GM19328 (cell line): Measurements from ENCODE around the gene KIAA1217.
"Not testable (repeated sequence)": the region's sequence is repeated elsewhere in the genome, so short reads cannot be mapped to it uniquely, and the experiment has no call there.

Experiments used
- ATAC-seq: cut with Tn5 transposase; IDR thresholded peaks from one replicate; pipeline ENCODE4 v1.9.1; 2021; ENCODE audit warnings: mild to moderate bottlenecking, moderate library complexity; ENCODE audit not compliant: unreplicated experiment

Gene KIAA1217

DNA sequence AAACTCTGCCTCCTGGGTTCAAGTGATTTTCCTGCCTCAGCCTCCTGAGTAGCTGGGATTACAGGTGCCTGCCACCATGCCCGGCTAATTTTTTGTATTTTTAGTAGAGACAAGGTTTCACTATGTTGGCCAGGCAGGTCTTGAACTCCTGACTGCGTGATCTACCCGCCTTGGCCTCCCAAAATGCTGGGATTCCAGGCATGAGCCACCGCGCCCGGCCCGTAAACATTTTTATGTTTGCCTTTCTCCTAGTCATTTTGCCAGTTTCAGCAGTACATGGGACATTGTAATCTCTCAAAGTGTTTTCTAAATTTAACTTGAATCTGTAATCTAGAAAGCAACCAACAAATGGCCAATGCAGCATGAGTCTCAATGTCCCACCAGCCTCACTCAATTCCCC, 128.8 kb downstream of the KIAA1217 start:
- ATAC-seq, result not testable (repeated sequence)

DNA sequence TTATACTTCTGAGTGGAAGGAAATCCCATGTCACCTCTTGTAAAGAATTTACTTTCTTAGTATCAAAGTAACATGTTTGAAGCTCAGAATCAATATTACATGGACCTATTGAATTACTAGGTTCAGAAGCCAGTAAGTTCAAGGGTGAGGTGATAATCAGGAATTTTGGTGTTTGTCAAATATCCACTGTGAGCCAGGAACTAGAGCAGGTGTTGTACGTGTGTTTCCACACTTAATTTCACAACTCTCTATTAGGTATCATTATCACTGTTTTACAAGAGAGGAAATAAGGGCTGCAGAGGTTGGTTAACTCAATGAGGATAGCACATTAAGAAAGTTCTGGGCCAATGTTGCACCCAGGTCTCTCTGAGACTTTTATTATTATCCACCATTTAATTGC, 130.4 kb downstream of the KIAA1217 start:
- no peak for ATAC-seq

DNA sequence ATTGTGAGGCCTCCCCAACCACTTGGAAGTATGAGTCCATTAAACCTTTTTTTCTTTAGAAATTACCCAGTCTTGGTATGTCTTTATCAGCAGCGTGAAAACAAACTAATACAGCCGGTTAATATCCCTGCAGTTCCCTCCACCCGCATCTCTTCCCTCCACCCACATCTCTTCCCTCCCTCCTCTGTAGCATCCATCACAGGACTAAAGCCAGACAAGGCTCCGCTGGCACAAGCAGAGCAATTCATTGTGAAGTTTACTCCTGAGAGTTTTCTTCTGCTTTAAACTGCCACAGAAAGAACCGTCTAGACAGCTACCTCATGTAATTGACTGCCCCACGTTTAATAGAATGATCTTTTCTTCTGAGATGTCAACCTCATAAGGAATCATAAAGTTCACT, 131.5 kb downstream of the KIAA1217 start:
- ATAC-seq, result no peak

DNA sequence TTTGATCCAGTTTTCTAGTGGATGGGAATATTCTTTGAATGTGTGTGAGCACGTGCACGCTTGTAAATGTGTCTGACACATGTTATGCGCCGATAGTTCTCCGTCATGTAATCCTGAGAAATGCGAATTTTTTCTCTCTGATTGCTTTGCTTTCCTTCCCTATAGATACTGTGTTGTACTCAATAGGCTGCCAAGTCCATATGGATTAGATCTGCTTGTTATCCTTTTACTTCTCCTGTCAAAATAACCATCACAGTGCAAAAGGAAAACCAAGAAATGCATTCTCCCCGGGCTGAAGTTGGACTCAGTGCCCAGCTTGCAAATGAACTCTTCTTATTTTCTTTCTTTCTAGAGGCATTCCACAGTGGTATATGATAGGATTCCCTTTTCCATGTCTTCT, 131.9 kb downstream of the KIAA1217 start:
- no peak for ATAC-seq

DNA sequence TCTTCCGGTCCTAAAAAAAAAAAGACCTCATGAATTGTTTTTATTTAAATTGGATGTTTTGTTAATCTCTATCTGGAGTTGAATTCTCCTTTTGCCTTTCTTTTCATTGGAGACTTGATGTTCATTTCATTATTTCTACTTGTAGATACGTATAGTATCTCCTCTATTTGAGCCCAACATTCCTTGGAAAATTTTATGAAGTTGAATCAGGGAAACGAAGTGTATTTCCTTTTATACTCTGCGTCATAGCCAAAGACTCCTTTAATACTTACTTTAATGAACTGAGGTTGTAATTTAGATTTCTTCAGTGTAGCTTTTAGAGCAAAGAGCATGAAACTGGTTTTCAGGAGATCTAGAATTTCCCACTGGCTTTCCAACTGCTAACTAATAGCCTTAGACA, 132.4 kb downstream of the KIAA1217 start:
- no peak for ATAC-seq

DNA sequence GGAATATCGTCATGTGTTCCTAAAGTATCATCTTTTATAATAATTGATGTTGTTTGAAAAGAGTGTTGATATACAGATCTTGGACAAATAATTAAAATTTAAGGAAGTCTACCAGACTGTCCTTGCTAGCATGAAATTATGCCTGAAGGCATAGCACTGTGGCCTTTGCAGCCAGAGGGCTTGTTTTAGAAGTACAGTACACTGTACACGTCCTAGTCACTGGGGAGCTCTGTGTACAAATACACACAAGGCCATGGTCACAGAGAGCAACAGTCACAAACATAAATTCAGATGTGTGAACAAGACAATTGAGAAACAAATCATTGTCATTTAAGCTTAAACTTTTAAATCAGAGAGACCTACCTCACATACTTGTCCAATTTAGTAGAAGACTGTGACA, 133.0 kb downstream of the KIAA1217 start:
- ATAC-seq, result no peak

DNA sequence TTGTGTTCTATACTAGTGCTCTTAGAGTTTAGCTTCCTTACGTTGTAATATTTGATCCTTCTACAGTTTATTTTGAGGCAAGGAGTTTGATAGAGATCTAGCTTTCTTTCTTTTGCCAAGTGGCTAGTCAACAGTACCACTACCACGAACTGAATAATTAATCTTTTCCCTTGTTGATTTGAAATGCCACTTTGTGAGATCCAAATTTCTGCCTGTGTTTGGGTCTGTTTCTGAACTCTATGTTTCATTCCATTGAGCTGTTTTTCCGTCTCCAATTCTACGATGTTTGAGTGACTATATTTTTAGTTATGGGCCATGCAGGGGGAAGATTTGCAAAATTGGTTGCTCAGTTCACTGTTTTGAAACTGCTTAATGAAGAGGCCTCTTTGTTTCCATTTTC, 134.7 kb downstream of the KIAA1217 start:
- ATAC-seq, result no peak

DNA sequence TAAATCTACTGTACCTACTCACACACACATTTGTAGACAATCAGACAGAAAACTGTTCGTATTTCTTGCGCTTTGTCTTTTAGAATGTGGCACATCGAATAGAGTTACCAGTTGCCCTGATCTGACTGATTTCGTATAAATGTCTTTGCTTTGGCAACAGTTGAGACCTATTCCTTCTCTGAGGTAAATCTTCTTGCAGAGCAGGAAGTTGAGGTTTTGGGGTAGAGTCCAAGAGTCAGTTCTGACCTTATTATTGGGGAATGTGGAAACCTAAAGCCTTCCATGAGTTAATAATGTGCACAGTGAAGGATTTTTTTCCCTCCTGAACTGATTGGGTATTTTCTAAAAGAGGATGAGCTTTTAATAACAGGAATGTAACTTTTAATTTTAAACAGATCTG, 135.3 kb downstream of the KIAA1217 start:
- ATAC-seq, result no peak

DNA sequence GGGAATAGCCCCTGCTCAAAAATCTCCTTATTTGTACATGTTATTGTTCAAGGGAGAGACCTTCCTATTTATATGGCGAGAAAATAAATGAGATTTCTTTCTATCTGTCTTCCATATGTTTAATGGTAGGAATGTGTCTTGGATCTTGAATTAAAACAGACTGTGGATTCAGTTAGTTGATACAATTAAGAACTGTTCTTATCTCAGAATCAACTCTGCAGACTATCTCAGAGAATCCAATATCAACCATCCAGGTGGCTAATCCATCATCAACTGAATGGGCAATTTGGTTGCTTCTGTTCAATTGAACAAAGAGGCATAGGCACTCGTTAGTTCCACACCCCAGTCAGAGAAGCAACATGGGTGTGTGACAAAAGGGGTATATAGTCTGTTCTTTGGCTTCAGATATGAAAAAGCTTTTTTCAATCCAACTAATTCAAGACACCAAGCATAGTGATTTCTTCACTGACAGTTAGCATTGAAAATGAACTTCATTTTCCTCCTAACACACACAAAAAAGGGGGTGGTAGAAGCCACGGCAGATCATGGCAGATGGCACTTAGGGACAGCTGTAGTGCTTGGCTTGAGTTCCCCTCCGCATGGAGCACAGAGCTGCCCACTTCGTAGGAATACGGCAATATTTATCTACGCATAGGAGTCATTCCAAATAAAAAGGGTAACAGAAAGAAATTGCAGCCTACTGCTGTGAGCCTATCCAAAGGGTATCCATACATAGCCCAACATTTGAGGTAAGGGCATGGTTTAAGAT, 135.9 kb downstream of the KIAA1217 start:
- ATAC-seq, result no peak

DNA sequence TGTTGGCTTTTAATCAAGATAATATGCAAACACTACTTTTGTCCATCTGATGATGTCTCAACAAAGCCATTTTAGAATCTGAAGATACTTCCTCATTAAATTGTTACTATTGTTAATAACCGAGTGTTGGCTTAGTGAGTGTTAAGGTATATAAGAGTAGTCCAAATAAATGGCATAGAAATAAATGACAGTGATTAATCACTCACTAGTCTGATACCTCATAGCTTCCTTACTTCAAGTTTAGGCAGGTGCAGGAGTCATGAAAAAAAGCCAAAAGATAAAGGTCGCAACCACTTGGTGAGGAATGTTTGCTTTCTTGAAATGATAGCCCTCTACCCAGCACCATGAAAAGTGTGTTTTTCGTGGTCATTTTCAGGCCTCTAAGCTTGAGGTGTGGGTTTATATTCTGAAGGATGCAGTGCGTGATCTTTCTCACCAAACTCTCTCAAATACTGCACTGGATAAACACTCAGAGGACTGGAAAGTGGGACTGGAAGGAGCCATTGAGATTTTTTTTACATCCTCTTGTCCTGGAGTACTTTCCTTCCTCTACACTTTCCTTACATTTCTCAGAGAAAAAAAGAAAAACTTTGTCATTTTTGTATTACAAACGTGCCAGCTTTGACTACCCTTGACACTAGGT, 138.1 kb downstream of the KIAA1217 start:
- ATAC-seq, result no peak

DNA sequence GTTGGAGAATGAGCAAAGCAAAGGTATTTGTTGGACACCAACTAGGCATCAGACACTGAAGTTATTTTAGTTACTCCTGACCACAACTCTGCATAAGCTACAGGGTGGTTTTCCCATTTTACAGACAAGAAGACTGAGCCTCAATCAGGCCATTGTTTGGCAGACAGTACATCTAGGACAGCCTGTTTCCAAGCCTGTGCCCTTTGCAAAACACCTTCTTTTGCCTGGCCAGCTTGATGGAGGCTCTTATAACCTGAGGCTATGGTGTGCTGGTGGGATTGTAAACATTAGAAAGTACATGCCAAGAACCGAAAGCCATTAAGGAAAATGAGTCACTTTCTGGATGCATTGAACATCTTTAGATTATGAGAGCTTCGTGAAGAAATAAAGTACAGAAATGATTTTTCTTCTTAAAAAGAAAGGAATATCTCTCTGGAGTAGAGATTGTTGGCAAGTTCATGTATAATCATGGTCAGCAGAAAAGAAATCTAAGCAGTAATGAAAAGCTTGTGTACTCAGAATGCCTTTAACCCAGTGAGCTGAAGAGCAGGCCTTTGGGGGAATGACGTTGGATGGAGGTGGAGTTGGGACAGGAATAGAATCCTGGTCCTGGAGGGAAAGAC, 140.6 kb downstream of the KIAA1217 start:
- ATAC-seq, result no peak

DNA sequence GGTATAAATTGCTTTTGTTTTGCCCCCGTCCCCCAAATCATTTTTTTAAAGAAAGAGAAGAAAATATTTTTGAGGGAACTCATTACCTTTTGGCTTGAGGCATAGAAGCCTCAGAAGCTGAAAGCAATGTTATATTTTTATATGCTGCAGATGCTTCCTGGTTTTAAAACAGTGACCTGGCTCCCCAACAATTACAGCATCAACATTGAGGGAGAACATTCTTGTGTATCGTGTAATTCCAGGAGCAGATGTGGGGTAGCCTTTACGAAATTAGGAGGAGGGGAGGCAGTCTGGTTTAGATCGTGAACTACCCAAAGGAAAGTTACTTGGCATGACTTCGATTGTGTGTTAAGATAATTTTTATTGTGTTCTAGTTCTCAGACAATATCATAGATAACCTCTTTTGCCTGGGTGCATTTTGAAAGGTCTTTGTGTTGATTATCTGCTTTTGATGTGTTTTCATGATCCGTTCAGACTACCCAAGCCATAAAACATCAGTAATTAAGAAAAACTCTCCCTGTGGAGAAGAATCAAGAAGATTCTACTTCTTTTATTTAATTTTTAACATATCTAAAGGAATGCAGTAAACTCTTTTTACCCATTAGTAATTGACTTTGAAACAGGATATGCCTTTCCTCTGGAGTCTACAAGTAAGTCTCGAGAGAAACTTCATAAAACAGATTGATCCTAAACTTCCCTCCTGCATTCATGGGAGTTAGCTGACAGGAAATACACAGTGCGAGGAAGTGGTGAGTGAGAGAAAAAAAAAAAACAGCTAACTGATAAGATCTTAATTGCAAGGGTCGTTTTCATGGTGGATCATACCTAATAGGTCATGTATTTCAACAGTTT, 141.4 kb downstream of the KIAA1217 start:
- no peak for ATAC-seq

DNA sequence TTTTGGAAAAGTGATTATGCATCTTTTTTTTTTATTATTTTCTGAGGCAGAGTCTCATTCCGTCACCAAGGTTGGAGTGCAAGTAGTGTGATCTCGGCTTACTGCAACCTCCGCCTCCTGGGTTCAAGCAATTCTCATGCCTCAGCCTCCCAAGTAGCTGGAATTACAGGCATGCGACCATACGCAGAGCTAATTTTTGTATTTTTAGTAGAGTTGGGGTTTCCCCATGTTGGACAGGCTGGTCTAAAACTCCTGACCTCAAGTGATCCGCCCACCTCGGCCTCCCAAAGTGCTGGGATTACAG, 141.9 kb downstream of the KIAA1217 start:
- ATAC-seq, result not testable (repeated sequence)

DNA sequence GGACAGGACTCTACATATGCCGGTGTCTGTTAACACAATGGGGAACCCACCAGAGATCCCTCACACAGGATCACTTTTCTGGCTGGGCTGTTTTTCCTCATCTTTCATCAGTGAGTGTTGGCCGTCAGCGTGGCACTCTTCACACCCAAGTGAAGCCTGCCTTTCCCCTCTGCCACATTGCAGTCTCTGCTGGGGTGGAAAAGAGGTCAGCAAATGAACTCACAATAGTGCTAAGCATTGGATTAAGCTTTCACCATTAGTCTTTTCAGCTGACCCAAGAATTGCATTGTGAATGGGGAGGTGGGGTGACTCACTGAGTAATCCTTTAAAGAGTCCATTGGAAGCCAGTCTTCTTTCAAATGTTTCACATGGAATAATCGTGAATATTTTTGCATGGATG, 143.0 kb downstream of the KIAA1217 start:
- ATAC-seq, result no peak

DNA sequence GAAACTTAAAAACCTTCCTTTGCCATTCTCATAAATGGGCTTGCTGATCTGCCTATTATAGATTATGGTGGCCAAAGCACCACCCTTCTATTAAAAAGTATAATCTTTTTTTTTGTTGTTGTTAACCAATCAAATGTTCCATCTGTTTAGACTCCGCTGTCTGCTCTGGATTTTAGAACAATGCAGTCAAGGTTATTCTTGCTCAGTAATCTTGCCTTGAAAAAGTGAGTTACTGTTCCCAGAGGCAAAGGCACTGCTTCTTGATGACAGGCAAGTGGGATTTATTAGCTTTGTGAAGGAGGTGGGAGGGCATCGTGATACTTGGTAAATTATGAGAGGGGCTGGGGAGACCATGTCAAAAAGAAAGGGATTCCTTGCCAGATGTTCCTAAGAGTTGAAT, 143.5 kb downstream of the KIAA1217 start:
- no peak for ATAC-seq

DNA sequence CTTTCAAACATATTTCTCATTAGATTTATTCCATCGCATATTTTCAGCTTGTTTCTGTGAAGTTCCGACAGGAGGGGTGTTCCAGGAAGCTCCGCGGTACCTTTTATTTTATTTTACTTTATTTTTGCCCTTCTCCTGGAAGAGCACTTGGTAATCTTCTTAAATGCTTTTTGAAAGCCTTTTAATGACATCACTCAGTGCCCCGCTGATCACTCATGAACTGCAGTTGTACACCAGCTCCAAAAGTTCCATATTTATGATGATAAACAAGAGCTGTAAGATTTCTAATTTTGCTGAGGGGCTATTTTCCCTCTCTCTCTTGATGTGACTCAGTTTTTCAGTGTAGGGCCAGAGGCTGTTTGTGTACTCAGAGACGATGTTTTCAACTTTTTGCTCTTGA, 144.4 kb downstream of the KIAA1217 start:
- no peak for ATAC-seq

DNA sequence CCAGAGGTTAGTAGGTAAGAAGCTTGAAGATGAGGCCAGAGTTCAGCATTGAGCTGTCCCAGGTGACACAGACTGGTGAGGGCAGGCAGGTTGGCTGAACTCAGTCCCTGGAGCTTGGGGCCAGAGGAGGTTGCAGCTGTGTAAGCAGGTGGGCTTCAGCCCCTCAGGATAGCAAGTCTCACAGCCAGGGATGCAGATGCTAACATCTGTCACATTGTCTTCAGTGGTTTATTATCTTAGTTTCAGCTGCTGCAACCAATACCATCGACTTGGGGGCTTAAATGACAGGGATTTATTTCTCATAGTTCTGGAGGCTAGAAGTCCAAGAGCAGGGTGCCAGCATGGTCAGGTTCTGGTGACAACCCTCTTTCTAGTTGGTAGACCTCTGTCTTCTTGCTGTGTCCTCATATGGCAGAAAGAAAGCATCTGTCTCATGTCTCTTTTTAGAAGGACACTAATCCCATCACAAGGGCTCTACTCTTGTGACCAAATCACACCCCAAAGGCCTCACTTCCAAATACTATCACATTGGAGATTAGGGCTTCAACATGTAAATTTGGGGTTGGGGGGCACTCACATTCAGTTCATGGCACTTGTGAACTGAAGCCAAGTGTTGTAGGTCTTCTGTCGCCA, 146.2 kb downstream of the KIAA1217 start:
- ATAC-seq, result no peak

DNA sequence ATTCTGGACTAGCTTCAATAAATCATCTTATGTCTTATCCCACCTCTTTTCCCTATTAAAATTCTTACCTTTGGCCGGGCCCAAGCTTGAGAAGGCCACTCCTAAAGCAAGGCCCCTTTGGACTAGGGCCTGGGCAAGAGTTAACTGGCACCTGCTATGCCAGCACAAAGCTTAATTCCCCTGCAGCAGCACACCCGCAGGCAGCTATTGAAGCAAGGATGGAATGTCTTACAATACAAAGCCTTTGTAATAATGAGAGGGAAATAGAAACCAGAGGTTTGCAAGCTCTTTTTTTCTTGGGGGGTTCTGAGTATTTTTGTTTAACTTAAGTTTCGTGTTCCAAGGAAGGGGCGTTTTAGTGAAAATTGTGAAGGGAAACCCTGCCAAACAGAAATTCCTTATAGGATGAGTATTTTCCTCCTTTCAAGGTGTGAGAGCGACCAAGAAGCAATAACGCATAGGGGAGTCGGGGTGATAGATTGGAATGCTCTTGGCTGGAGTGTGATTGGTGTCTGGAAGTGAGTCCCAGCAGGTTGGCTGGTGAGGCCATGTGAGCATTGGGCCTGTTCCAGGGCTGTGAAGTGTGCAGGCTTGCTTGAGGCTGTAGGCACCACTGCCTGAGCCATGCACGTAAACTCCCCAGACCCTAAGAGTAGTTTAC, 148.5 kb downstream of the KIAA1217 start:
- no peak for ATAC-seq

DNA sequence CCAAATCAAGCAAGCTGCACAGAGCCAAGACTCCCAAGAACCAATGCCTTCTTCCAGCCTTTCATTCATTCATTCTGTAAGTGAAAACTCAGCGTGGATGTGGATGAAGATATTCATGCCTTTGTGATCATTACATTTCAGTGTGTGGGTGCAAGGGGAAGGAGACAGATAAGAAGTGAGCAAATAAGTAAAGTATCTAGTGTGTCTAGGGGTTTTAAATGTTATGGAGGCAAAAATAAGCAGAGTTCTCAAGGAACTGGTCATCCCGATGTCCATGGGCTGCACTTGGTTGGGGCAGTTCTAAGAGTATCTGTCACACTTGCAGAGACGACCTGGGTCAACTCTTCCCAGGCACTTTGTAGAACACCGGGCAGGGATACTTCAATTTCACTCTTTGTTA, 149.1 kb downstream of the KIAA1217 start:
- ATAC-seq, result no peak

DNA sequence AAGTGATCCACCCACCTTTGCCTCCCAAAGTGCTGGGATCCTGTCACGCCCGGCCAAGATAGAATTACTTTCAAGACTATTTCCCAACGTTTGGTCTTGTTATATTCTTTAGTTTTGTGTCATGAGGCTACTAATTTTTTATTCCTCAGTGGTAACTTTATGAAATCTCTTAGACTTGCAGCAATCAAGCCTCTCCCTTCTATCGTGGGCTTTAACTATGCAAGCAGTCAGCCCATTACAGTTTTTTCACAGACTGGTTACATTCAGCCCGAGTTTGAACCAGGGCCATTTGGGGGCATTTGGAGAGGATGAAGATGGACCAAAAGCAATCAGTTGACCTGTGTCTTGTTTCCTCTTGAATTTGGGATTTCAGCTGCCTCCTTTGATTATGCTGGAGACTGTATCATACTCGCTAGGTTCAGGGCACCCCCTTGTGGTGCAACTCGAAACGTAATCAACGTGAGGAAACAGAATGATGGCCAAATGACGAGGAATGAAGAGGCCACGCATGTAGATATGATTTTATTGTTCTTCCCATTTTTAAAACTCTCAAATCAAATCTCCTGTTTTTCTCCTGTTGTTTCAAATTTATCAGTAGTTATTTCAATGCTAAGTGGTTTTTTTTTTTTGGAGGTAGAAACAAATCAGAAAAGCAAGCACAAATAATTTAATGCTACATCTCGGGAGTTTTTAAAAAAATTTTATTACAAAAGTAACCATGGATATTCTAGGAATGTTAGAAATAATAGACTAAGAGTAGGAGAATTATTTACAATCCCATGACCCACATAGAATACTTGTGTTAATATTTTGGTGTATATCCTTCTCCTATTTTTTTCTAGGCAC, 151.6 kb downstream of the KIAA1217 start:
- no peak for ATAC-seq
